ENCODE measurements around the gene PVALEF.

Gene PVALEF

GRCh38 chr17:81161536-81161935, 3.8 kb upstream of the PVALEF start:
- DNase-seq (ENCODE audit: low spot score), result no peak
- FAIRE-seq, result no peak

GRCh38 chr17:81161972-81162371, 3.3 kb upstream of the PVALEF start:
- DNase-seq (ENCODE audit: low spot score) (no peak), FAIRE-seq (no peak)

- DNase-seq (ENCODE audit: low spot score) (no peak), FAIRE-seq (no peak)
Measured at GRCh38 chr17:81162491-81162890, 2.8 kb upstream of the PVALEF start.

GRCh38 chr17:81163051-81163695, 2.1 kb upstream of the PVALEF start:
- FAIRE-seq, result no peak
- no peak for DNase-seq (ENCODE audit: low spot score)

- no peak for DNase-seq (ENCODE audit: low spot score)
- FAIRE-seq, result no peak
Measured at GRCh38 chr17:81163703-81164370, 1.5 kb upstream of the PVALEF start.

GRCh38 chr17:81164371-81165245, 699 bp upstream of the PVALEF start:
- no peak for DNase-seq (ENCODE audit: low spot score)
- FAIRE-seq, result peak; percentile 46

GRCh38 chr17:81166033-81166492, 756 bp downstream of the PVALEF start, which contains the start of gene AATK:
Gene AATK (minus strand): TSS chr17:81166221. CDS start chr17:81165992, 229 bp downstream.
- DNase-seq (ENCODE audit: low spot score) (peak; percentile 60), FAIRE-seq (peak; percentile 27)

- FAIRE-seq, result no peak
- no peak for DNase-seq (ENCODE audit: low spot score)
Measured at GRCh38 chr17:81167194-81167524, 1.9 kb downstream of the PVALEF start.

GRCh38 chr17:81167638-81168037, 2.3 kb downstream of the PVALEF start:
- DNase-seq (ENCODE audit: low spot score) (no peak), FAIRE-seq (no peak)

GRCh38 chr17:81169870-81170309, 4.6 kb downstream of the PVALEF start:
- no peak for DNase-seq (ENCODE audit: low spot score)
- peak; percentile 99 for FAIRE-seq

- no peak for DNase-seq (ENCODE audit: low spot score)
- peak; percentile 85 for FAIRE-seq
Measured at GRCh38 chr17:81170727-81171494, 5.6 kb downstream of the PVALEF start.

GRCh38 chr17:81171941-81172340, 6.6 kb downstream of the PVALEF start:
- DNase-seq (ENCODE audit: low spot score) (no peak), FAIRE-seq (peak; percentile 75)

- DNase-seq (ENCODE audit: low spot score) (no peak), FAIRE-seq (no peak)
Measured at GRCh38 chr17:81173052-81173761, 7.9 kb downstream of the PVALEF start.

- no peak for FAIRE-seq
Measured at GRCh38 chr17:81173762-81174155, 8.5 kb downstream of the PVALEF start.

GRCh38 chr17:81176666-81177065, 11.4 kb downstream of the PVALEF start:
- no peak for FAIRE-seq
- no peak for DNase-seq (ENCODE audit: low spot score)

More at GRCh38 chr17:81173762-81174155, 8.5 kb downstream of the PVALEF start:
- DNase-seq (ENCODE audit: low spot score), result no peak

- no peak for FAIRE-seq
- DNase-seq (ENCODE audit: low spot score), result no peak
Measured at GRCh38 chr17:81178136-81179091, 13.1 kb downstream of the PVALEF start.

GRCh38 chr17:81179220-81179619, 13.9 kb downstream of the PVALEF start:
- no peak for FAIRE-seq
- DNase-seq (ENCODE audit: low spot score), result no peak

GRCh38 chr17:81179861-81180260, 14.6 kb downstream of the PVALEF start:
- DNase-seq (ENCODE audit: low spot score) (no peak), FAIRE-seq (peak; percentile 70)
